WTC11 (cell line): ENCODE results near the gene ADAMTS9. TPM values are rescaled to one million over a fixed set of nuclear protein-coding genes. Genes with fewer than 3 reads are reported as not detected.

Experiments
- ATAC-seq: fragments of 200-7000 bp; cut with Tn5 transposase; 2 replicates; pipeline ENCODE4 v1.10.0; 2021; ENCODE audit warnings: mild to moderate bottlenecking, moderate library complexity
- CTCF ChIA-PET: fragments of 300-600 bp; sonication (Branson Sonifier 250); formaldehyde crosslinking; loops from one replicate; lab custom pipeline; 2021; ENCODE audit warnings: antibody characterized with exemption; lab: Charles Lee
- POLR2A ChIA-PET: fragments of 350-600 bp; sonication (Branson Sonifier 250); formaldehyde crosslinking; loops from one replicate; lab custom pipeline; 2021; ENCODE audit warnings: antibody characterized with exemption; lab: Charles Lee
- DNase-seq: peaks from one replicate; pipeline ENCODE4 v3.0.0; 2021; ENCODE audit warnings: low spot score
- H3K27ac Mint-ChIP-seq: 2 replicates; pipeline ENCODE4 v1.8.0; 2021; ENCODE audit warnings: mixed read lengths
- H3K27me3 Mint-ChIP-seq: 2 replicates; pipeline ENCODE4 v1.8.0; 2021; ENCODE audit warnings: low read depth, mild to moderate bottlenecking, moderate library complexity, mixed read lengths
- H3K36me3 Mint-ChIP-seq: 2 replicates; pipeline ENCODE4 v1.8.0; 2021; ENCODE audit warnings: mixed read lengths
- H3K4me1 Mint-ChIP-seq: 2 replicates; pipeline ENCODE4 v1.8.0; 2022; ENCODE audit warnings: mixed read lengths
- H3K4me3 Mint-ChIP-seq: 2 replicates; pipeline ENCODE4 v1.8.0; 2021; ENCODE audit warnings: mild to moderate bottlenecking, moderate library complexity, mixed read lengths
- H3K9me3 Mint-ChIP-seq: 2 replicates; pipeline ENCODE4 v1.8.0; 2021; ENCODE audit warnings: mixed read lengths
- CREM ChIP-seq: sonication (generic); formaldehyde crosslinking; IDR thresholded peaks from 2 replicates; pipeline ENCODE4 v1.8.1; 2022; ENCODE audit warnings: mild to moderate bottlenecking, missing genetic modification reagents, moderate library complexity
- ESRRA ChIP-seq: sonication (generic); formaldehyde crosslinking; IDR thresholded peaks from 2 replicates; pipeline ENCODE4 v1.8.1; 2022; ENCODE audit warnings: mild to moderate bottlenecking, missing genetic modification reagents, borderline replicate concordance
- GTF2I ChIP-seq: fragments of 250-450 bp; sonication (Bioruptor Pico); conservative IDR thresholded peaks from 2 replicates; pipeline ENCODE4 v1.4.0; 2021; ENCODE audit warnings: mild to moderate bottlenecking
- JAZF1 ChIP-seq: fragments of 250-450 bp; sonication (Bioruptor Pico); IDR thresholded peaks from 2 replicates; pipeline ENCODE4 v1.9.0; 2021; ENCODE audit warnings: moderate library complexity, mild to moderate bottlenecking, inconsistent platforms
- KAT7 ChIP-seq: sonication (generic); formaldehyde crosslinking; IDR thresholded peaks from 2 replicates; pipeline ENCODE4 v1.8.1; 2023; ENCODE audit warnings: missing genetic modification reagents, mild to moderate bottlenecking, borderline replicate concordance
- NFATC4 ChIP-seq: fragments of 250-450 bp; sonication (Bioruptor Pico); IDR thresholded peaks from 2 replicates; pipeline ENCODE4 v1.9.0; 2021; ENCODE audit warnings: mild to moderate bottlenecking
- NFYB ChIP-seq: sonication (generic); formaldehyde crosslinking; conservative IDR thresholded peaks from 2 replicates; pipeline ENCODE4 v1.8.0; 2022; ENCODE audit warnings: low read depth, missing genetic modification reagents
- SMAD4 ChIP-seq: sonication (generic); formaldehyde crosslinking; IDR thresholded peaks from 2 replicates; pipeline ENCODE4 v1.8.0; 2022; ENCODE audit warnings: mild to moderate bottlenecking, missing genetic modification reagents
- ZNF138 ChIP-seq: sonication (generic); formaldehyde crosslinking; conservative IDR thresholded peaks from 2 replicates; pipeline ENCODE4 v1.8.1; 2022; ENCODE audit warnings: mild to moderate bottlenecking, moderate library complexity, missing genetic modification reagents
- ZNF423 ChIP-seq: fragments of 250-450 bp; sonication (Bioruptor Pico); IDR thresholded peaks from 2 replicates; pipeline ENCODE4 v2.1.2; 2022; ENCODE audit warnings: mild to moderate bottlenecking, moderate library complexity
- total RNA-seq: library from RNA; stranded (reverse); gene quantifications from 3 replicates; pipeline ENCODE4 v1.2.3, GENCODE V29; 2021
- TF ChIP-seq, protein P1 (sequence below): sonication (generic); formaldehyde crosslinking; IDR thresholded peaks from 2 replicates; pipeline ENCODE4 v1.8.1; 2023; ENCODE audit warnings: mild to moderate bottlenecking, missing genetic modification reagents
- TF ChIP-seq, protein P2 (sequence below): sonication (generic); formaldehyde crosslinking; IDR thresholded peaks from 2 replicates; pipeline ENCODE4 v1.8.1; 2023; ENCODE audit warnings: mild to moderate bottlenecking, moderate library complexity, missing genetic modification reagents
- TF ChIP-seq, protein P3 (sequence below): sonication (generic); formaldehyde crosslinking; IDR thresholded peaks from 2 replicates; pipeline ENCODE4 v1.8.1; 2022; ENCODE audit warnings: mild to moderate bottlenecking, moderate library complexity, missing genetic modification reagents
- TF ChIP-seq, protein P4 (sequence below): sonication (generic); formaldehyde crosslinking; IDR thresholded peaks from 2 replicates; pipeline ENCODE4 v1.8.0; 2022; ENCODE audit warnings: mild to moderate bottlenecking, missing genetic modification reagents
- TF ChIP-seq, protein P5 (sequence below): sonication (generic); formaldehyde crosslinking; IDR thresholded peaks from 2 replicates; pipeline ENCODE4 v1.8.1; 2023; ENCODE audit warnings: mild to moderate bottlenecking, missing genetic modification reagents, moderate library complexity

The ADAMTS9 gene
- total RNA-seq, 1 experiment from 2014 or later = 3.1 TPM

DNA sequence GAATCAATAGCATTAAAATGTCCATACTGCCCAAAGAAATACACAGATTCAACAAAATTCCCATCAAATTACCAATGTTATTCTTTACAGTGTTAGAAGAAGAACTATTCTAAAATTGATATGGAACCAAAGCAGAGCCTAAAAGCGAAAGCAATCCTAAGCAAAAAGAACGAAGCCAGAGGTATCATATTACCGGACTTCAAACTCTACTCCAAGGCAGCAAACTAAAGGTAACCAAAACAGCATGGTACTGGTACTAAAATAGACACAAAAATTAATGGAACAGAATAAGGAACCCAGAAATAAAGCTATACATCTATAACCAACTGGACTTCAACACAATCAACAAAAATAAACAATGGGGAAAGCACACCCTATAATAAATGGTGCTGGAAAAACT lies 167.5 kb downstream of the ADAMTS9 start:
- no peak for ATAC-seq
- H3K27ac Mint-ChIP-seq = no peak overlapping the region
- no peak for DNase-seq
- H3K27me3 Mint-ChIP-seq = no peaks in the 10 kb centered on the region
- H3K4me3 Mint-ChIP-seq = no peak overlapping the region
- TF ChIP-seq ESRRA (CRISPR knock-in tag) = no peak
- H3K4me1 Mint-ChIP-seq = peaks cover 11% of the 10 kb centered on the region
- H3K9me3 Mint-ChIP-seq = peaks cover 26% of the 10 kb centered on the region
- H3K36me3 Mint-ChIP-seq = peaks cover 11% of the 10 kb centered on the region
- CTCF ChIA-PET = no interaction called here
- POLR2A ChIA-PET = no interaction called here

DNA sequence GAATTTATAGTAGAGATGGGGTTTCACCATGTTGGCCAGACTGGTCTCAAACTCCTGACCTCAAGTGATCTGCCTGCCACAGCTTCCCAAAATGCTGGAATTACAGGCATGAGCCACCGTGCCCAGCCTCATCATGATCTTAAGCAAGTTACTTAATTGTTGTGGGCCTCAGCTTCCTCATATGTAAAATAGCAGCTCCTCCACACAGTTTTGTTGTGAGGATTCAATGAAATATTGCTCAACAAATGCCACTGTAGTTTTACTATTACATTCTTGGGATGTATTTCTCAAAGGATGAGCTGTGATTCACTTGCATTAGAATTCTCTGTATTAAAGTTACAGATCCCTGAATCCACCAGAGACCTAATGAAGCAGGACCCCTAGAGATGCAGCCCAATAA lies 168.8 kb downstream of the ADAMTS9 start:
- ChIA-PET CTCF (interaction anchor here (0.9 to 2.4 kb wide), 3 partner anchors 11 to 34 kb away, joined by 3 to 18 read pairs (median 4); no protein-coding TSS in a partner anchor), POLR2A (no interaction called here)
- Mint-ChIP-seq H3K4me3 (no peak overlapping the region), H3K27ac (no peak overlapping the region), H3K27me3 (no peaks in the 10 kb centered on the region), H3K36me3 (peaks cover 9% of the 10 kb centered on the region), H3K4me1 (peaks cover 11% of the 10 kb centered on the region), H3K9me3 (peaks cover 23% of the 10 kb centered on the region)
- no peak for DNase-seq
- no peak for TF ChIP-seq CREM (CRISPR knock-in tag)
- TF ChIP-seq ESRRA (CRISPR knock-in tag) = no peak
- ATAC-seq = no peak

DNA sequence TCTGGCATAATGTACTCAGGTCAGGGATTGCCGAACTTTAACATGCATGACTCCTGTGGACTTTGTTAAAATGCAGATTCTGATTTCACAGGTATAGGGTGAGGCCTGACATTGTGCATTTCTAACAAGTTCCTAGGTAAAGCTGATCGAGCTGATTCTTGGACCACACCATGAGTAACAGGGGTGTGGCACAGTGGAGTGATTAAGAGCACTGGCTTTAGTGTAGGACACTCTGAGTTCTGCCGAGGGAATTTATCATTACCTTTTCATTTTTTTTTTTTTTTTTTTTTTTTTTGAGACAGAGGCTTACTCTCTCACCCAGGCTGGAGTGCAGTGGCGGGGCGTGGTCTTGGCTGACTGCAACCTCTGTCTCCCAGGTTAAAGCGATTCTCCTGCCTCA lies 169.3 kb downstream of the ADAMTS9 start:
- DNase-seq (no peak), ATAC-seq (no peak)
- peaks cover 6% of the 10 kb centered on the region for H3K36me3 Mint-ChIP-seq
- ChIA-PET POLR2A (interaction anchor here (0.7 kb wide), 1 partner anchor 1557 kb away, joined by 3 read pairs; no protein-coding TSS in a partner anchor), CTCF (interaction anchor here (0.5 to 2.4 kb wide), 3 partner anchors 12 to 35 kb away, joined by 3 to 18 read pairs (median 3); no protein-coding TSS in a partner anchor)
- no peaks in the 10 kb centered on the region for H3K27me3 Mint-ChIP-seq
- no peak overlapping the region for H3K4me3 Mint-ChIP-seq
- no peak overlapping the region for H3K27ac Mint-ChIP-seq
- no peak for TF ChIP-seq GTF2I (CRISPR knock-in tag)
- TF ChIP-seq JAZF1 (CRISPR knock-in tag) = no peak
- TF ChIP-seq, protein P1, sequence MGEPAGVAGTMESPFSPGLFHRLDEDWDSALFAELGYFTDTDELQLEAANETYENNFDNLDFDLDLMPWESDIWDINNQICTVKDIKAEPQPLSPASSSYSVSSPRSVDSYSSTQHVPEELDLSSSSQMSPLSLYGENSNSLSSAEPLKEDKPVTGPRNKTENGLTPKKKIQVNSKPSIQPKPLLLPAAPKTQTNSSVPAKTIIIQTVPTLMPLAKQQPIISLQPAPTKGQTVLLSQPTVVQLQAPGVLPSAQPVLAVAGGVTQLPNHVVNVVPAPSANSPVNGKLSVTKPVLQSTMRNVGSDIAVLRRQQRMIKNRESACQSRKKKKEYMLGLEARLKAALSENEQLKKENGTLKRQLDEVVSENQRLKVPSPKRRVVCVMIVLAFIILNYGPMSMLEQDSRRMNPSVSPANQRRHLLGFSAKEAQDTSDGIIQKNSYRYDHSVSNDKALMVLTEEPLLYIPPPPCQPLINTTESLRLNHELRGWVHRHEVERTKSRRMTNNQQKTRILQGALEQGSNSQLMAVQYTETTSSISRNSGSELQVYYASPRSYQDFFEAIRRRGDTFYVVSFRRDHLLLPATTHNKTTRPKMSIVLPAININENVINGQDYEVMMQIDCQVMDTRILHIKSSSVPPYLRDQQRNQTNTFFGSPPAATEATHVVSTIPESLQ = no peak
- no peak for TF ChIP-seq KAT7 (CRISPR knock-in tag)
- TF ChIP-seq, protein P2, sequence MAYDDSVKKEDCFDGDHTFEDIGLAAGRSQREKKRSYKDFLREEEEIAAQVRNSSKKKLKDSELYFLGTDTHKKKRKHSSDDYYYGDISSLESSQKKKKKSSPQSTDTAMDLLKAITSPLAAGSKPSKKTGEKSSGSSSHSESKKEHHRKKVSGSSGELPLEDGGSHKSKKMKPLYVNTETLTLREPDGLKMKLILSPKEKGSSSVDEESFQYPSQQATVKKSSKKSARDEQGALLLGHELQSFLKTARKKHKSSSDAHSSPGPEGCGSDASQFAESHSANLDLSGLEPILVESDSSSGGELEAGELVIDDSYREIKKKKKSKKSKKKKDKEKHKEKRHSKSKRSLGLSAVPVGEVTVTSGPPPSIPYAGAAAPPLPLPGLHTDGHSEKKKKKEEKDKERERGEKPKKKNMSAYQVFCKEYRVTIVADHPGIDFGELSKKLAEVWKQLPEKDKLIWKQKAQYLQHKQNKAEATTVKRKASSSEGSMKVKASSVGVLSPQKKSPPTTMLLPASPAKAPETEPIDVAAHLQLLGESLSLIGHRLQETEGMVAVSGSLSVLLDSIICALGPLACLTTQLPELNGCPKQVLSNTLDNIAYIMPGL (CRISPR knock-in tag) = no peak
- no peak for TF ChIP-seq ZNF423
- TF ChIP-seq, protein P3, sequence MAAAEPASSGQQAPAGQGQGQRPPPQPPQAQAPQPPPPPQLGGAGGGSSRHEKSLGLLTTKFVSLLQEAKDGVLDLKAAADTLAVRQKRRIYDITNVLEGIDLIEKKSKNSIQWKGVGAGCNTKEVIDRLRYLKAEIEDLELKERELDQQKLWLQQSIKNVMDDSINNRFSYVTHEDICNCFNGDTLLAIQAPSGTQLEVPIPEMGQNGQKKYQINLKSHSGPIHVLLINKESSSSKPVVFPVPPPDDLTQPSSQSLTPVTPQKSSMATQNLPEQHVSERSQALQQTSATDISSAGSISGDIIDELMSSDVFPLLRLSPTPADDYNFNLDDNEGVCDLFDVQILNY (CRISPR knock-in tag) = no peak
- H3K4me1 Mint-ChIP-seq = peaks cover 11% of the 10 kb centered on the region
- peaks cover 25% of the 10 kb centered on the region for H3K9me3 Mint-ChIP-seq

DNA sequence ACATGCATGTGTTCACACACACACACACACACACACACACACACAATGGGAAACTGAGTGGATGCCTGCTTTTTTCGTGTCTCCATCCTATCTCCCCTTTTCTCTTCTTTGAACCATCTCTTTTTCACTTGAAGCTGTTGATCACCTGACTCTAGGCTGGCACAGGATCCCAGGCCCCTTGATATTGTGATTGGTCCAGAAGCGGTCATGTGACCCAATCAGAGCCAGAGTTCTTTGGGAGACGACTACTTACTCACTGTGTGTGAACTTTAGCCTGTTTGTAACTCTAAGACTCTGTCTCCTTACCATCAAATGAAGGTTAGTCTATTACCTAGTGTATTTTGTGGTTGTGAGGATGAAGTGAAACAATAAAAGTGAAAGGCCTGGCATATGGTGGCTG lies 172.9 kb downstream of the ADAMTS9 start:
- Mint-ChIP-seq H3K9me3 (peaks cover 8% of the 10 kb centered on the region; the same call in 1 of the 2 replicates), H3K36me3 (no peaks in the 10 kb centered on the region), H3K4me3 (no peak overlapping the region), H3K27me3 (no peaks in the 10 kb centered on the region), H3K4me1 (peaks cover 6% of the 10 kb centered on the region; the same call in 1 of the 2 replicates), H3K27ac (no peak overlapping the region)
- no peak for DNase-seq
- ATAC-seq = no peak
- TF ChIP-seq, protein P4, sequence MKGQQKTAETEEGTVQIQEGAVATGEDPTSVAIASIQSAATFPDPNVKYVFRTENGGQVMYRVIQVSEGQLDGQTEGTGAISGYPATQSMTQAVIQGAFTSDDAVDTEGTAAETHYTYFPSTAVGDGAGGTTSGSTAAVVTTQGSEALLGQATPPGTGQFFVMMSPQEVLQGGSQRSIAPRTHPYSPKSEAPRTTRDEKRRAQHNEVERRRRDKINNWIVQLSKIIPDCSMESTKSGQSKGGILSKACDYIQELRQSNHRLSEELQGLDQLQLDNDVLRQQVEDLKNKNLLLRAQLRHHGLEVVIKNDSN (CRISPR knock-in tag) = peak; percentile 40; the same call in 1 of the 2 replicates
- TF ChIP-seq, protein P5, sequence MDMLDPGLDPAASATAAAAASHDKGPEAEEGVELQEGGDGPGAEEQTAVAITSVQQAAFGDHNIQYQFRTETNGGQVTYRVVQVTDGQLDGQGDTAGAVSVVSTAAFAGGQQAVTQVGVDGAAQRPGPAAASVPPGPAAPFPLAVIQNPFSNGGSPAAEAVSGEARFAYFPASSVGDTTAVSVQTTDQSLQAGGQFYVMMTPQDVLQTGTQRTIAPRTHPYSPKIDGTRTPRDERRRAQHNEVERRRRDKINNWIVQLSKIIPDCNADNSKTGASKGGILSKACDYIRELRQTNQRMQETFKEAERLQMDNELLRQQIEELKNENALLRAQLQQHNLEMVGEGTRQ = peak; percentile 66
- TF ChIP-seq NFYB (CRISPR knock-in tag) (0 out of 2 replicates have a peak, but pooled peaks have one; percentile 22), NFATC4 (CRISPR knock-in tag) (no peak), SMAD4 (no peak), ZNF138 (CRISPR knock-in tag) (no peak)
- CTCF ChIA-PET = no interaction called here
- POLR2A ChIA-PET = no interaction called here
